CD4-positive, alpha-beta T cell treated with Interleukin-1 beta for 1 hour (primary cell): ENCODE measurements around the gene RAD51.

Experiments used
- DNase-seq, 2 donors: peaks; one replicate each; pipeline ENCODE4 v3.0.0-alpha.2; 2020 to 2022

RAD51 gene

GRCh38 chr15:40763801-40764628 is 69.0 kb downstream of the RAD51 start, which contains the start of gene GCHFR:
GCHFR (plus strand) TSS chr15:40764068; CDS start chr15:40764181, 113 bp downstream.
- DNase-seq: peak; percentile 63 to 73

DNA sequence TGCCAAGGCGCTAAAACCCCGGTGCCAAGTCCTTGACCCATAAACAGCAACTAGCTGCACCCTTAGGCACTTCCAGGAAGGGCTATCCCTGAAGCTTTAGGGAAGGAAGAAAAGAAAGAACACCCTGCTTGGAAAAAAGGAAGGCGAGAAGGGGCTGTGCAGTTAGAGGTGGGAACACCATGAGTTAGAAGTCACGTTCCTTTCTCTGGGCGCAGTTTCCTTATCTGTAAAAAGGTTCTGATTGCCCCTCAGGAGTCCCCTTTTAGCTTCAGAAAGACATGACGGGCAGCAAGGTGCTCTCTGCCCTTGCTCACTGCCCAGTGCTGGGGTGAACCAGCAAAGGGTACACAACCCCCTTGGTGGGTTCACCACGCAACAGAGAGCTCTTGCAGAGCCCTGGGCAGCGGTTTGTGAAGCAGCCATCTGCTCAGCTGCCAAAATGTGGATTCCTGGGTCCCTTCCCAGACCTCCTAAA is 69.7 kb downstream of the RAD51 start:
- no peak for DNase-seq

DNA sequence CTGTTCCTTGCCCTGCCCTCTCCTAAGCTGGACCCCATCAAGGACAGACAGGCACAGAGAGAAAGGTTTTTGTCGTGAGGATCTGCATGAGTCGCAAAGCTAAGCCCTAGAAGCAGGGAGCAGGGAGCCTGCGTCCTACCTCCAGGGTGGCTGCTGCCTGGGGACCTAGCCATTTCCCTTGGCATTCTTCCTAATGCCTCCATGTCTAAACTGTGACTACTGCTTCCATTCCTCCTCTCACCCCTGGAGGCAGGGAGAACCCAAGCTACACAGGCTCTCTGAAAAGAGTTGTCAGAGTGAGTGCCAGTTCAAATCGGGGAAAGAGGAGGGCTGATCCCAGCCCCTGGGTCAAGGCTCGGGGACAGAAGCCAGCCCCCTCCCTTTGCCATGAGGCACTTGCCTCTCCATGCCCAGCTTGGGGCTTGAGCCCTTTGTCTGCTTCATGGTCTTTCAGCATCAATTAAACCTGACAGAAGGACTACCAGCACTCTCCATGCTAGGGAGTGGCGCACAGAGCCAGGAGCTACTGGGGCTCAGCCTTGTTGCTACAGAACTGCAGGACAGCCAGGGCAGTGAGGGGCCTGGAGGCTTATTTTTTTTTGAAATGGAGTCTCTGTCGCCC is 71.3 kb downstream of the RAD51 start:
- DNase-seq: no peak

GRCh38 chr15:40766906-40767837 is 72.2 kb downstream of the RAD51 start:
- DNase-seq: no peak

GRCh38 chr15:40767838-40768500 is 73.0 kb downstream of the RAD51 start:
- DNase-seq: no peak

GRCh38 chr15:40768521-40769273 is 73.7 kb downstream of the RAD51 start:
- DNase-seq: no peak

- peak in 1 of 2 donors; percentile 65 for DNase-seq
Measured at GRCh38 chr15:40769274-40770146, 74.5 kb downstream of the RAD51 start, which contains the start of gene C15orf62. C15orf62 (plus strand) TSS chr15:40769980; CDS start chr15:40770496, 516 bp downstream.

DNA sequence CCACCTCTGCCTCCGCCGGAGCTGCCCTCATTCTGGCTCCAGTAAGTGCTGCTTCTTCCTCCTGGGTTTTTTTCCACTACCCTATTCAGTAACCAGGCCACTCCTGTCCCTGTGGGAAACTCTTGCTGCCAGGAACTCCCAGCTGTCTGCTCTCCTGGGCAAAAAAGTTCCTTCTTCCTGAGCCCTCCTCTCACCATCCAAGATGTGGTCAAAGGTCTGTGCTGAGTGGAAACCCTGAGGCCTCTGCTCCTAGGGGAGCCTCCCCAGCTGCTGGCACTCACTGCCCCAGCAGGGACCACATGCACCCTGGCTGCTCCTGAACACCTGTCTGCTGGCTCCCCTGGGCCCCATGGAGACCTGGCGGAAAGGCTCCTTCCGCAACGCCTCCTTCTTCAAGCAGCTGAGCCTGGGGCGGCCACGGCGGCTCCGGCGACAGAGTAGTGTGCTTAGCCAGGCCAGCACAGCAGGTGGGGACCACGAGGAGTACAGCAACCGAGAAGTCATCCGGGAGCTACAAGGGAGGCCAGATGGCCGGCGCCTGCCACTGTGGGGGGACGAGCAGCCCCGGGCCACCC is 75.3 kb downstream of the RAD51 start:
- DNase-seq: no peak

DNA sequence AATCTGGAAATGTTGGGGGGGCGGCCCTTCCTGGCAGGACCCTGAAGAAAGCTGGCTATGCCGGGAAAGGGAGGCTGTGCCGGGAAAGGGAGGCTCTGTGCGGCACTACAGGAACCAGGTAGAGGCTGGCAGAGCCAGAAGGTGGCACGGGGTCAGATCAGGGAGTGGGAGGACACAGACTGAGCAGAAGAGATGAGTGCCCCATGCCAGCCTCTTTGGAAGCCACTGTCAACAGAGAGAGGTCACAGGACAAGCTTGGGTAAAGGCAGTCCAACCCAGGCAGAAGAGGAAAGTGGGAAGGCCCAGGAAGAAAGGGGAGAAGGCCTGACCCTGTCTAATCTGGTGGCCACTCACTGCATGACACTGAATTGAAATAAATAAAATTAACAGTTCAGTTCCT is 76.3 kb downstream of the RAD51 start:
- DNase-seq: no peak

- no peak for DNase-seq
Measured at GRCh38 chr15:40772014-40772413, 77.0 kb downstream of the RAD51 start.

DNA sequence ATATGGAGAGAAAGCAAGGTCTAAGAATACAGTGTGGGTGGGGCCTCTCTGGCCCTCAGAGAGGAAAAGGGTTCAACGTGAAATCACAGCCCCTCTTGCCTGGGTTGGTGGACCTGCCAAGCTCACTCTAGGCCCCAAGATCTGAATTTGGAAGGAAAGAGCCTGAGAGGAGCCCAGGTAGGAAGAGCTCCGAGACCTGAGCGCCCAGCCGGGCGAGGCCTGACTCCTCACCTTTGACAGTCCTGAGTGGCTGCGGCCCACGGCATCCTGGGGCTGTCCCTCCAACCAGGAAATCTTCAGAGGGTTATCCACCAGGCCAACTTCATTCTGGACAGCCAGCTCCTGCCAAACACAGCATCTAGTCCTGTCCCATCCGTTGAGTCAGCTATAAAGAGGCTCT is 78.5 kb downstream of the RAD51 start:
- DNase-seq: no peak

GRCh38 chr15:40773902-40774301 is 78.9 kb downstream of the RAD51 start:
- DNase-seq: no peak

- DNase-seq: no peak
Measured at GRCh38 chr15:40775007-40775406, 80.0 kb downstream of the RAD51 start.

DNA sequence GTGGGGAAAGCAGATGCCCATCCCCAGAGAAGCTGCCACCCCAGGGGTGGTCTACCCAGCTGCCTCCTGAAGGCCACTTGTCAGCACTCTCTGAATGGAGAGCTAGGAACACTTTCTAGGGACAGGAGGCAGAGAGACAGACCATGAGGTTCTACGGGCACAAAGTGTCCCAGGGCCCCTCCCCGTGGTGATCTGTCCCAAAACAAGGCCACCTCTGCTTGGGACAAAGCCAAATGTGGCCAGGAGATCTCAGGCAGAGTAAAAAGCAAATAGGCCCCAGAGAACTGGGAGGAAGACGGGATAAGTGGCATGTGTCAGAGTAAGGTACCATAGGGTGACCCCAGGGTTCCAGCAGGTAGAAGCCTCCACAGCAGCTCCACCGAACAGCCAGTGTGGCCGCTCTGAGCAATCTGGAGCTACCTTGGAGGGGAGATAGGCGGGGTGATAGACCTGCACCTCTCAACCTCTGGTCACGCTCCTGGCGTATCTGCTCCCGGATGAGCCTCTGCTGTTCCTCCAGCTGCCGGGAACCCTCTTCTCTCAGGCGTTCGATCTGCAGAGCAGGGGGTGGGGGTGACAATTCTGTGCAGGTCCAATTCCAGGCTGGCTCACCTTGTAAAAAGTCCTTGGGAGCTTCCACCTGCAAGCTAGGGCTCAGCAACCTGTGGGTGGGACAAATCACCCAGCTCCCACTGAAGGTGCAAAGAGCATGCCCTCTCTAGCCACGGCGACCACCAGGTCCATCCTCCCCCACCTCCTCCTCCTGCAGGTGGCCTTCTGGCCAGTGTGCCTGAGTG is 81.0 kb downstream of the RAD51 start:
- DNase-seq: no peak

GRCh38 chr15:40776537-40777141 is 81.7 kb downstream of the RAD51 start:
- DNase-seq: peak; percentile 64 to 65
